IPS-20b (cell line): ENCODE results near the gene MYO9A.
"Not testable (repeated sequence)": the region's sequence is repeated elsewhere in the genome, so short reads cannot be mapped to it uniquely, and the experiment has no call there.

Experiments used
- H3K27ac ChIP-seq: one replicate; pipeline ENCODE4 v1.5.1; 2013; ENCODE audit warnings: low read length
- H3K27me3 ChIP-seq: 2 replicates; pipeline ENCODE4 v1.6.1; 2013; ENCODE audit warnings: mild to moderate bottlenecking, low read length, inconsistent platforms; ENCODE audit not compliant: insufficient read depth
- H3K36me3 ChIP-seq: 2 replicates; pipeline ENCODE4 v1.6.1; 2013; ENCODE audit warnings: low read depth, mild to moderate bottlenecking, inconsistent platforms, low read length, moderate library complexity; ENCODE audit not compliant: insufficient read depth
- H3K4me1 ChIP-seq: 2 replicates; pipeline ENCODE4 v1.6.1; 2013; ENCODE audit warnings: mild to moderate bottlenecking, control low read depth, inconsistent platforms, low read length, moderate library complexity; ENCODE audit not compliant: insufficient read depth
- H3K4me3 ChIP-seq: 2 replicates; pipeline ENCODE4 v1.5.1; 2013; ENCODE audit warnings: mild to moderate bottlenecking, low read length, inconsistent platforms
- H3K9ac ChIP-seq: 2 replicates; pipeline ENCODE4 v1.6.1; 2013; ENCODE audit warnings: low read depth, mild to moderate bottlenecking, inconsistent platforms, low read length, moderate library complexity
- H3K9me3 ChIP-seq: 2 replicates; pipeline ENCODE4 v1.6.1; 2013; ENCODE audit warnings: mild to moderate bottlenecking, low read depth, low read length, inconsistent platforms; ENCODE audit not compliant: insufficient read depth

Gene MYO9A

DNA sequence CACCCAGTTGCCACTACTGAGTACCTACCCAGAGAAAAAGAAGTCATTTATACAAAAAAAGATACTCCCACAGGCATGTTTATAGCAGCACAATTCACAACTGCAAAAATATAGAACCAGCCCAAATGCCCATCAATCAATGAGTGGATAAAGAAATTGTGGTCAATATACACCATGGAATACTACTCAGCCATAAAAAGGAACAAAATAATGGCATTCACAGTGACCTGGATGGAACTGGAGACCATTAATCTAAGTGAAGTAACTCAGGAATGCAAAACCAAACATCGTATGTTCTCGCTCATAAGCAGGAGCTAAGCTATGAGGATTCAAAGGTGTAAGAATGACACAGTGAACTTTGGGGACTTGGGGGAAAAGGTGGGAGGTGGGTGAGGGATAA is 61.7 kb downstream of the MYO9A start:
- H3K36me3 ChIP-seq, H3K27ac ChIP-seq, H3K9ac ChIP-seq, H3K9me3 ChIP-seq, H3K4me3 ChIP-seq, H3K27me3 ChIP-seq: not testable (repeated sequence)
- H3K4me1 ChIP-seq = peaks cover 20% of the 10 kb centered on the region

DNA sequence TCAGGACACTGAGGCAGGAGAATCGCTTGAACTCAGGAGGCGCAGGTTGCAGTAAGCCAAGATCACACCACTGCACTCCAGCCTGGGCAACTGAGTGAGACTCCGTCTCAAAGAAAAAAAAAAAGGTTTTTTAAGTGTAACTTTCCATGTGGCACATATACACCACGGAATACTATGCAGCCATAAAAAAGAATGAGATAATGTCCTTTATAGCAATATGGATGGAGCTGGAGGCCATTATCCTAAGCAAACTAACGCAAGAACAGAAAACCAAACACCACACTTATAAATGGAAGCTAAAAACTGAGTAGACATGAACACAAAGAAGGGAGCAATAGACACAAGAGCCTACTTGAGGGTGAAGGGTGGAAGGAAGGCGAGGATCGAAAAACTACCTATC is 64.7 kb downstream of the MYO9A start:
- not testable (repeated sequence) for H3K36me3 ChIP-seq, H3K9me3 ChIP-seq, H3K4me3 ChIP-seq, H3K27me3 ChIP-seq, H3K27ac ChIP-seq, H3K9ac ChIP-seq
- H3K4me1 ChIP-seq = peaks cover 11% of the 10 kb centered on the region; the same call in 1 of the 2 replicates

DNA sequence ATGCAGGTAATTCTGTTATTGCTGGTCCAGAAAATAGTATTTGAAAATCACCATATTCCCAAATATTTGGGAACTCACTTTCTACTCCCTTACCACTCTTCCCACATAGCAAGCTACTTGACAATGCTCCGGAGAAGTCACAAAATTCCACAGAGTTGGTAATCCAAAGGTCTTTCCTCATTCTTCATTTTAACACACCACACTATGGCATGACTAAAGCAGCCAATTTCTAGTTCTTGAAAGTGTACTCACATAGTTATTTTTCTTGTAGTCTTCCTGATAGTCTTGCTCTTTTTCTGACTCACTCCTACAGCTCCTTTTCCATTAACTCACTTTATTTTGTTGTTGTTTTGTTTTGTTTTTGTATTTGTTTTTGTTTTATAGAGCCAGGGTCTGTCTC is 67.2 kb downstream of the MYO9A start:
- H3K9ac ChIP-seq = no peak overlapping the region
- no peak overlapping the region for H3K27ac ChIP-seq
- H3K4me1 ChIP-seq = no peaks in the 10 kb centered on the region
- H3K27me3 ChIP-seq = no peaks in the 10 kb centered on the region
- no peaks in the 10 kb centered on the region for H3K9me3 ChIP-seq
- H3K4me3 ChIP-seq = no peak overlapping the region
- no peaks in the 10 kb centered on the region for H3K36me3 ChIP-seq

DNA sequence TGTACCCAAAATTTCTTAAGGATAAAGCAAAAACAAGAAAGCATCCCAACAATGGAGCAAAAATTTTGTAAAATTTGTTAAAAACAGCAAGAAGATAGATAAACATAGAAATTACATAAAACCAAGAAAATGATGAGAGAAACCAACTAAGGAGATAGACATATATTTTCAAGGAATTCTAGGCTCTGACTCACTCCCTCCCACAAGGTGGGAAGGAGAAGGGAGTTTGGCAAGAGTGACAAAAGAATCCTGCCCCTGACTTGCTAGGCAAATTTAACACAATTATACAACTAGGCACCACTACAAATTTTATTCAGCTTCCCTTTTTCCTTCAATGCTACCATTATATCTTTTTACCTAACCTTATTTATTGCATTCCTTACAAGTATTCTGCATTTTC is 70.9 kb downstream of the MYO9A start:
- Histone ChIP-seq H3K27me3 (no peaks in the 10 kb centered on the region), H3K27ac (no peak overlapping the region)

DNA sequence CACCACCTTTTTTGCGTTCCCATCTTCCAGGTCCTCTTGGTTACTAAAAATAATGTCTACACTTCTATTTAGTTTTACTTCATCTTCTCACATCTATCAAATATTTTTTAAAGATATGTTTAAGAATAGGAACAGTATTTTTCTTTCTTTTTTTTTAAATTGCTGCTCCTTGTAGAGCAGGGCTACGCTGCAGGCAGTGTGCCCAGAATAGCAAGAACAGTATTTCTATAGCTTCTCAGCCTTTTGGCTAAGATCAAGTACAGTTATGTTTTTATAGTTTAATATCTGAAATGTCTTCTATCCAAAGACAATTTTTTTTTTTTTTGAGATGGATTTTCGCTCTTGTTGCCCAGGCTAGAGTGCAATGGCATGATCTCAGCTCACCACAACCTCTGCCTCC is 73.0 kb downstream of the MYO9A start:
- no peak overlapping the region for H3K27ac ChIP-seq
- no peak overlapping the region for H3K4me3 ChIP-seq
- no peak overlapping the region for H3K9ac ChIP-seq

More for the DNA sequence above, 70.9 kb downstream of the MYO9A start:
- Histone ChIP-seq H3K36me3 (no peaks in the 10 kb centered on the region), H3K9ac (no peak overlapping the region), H3K9me3 (no peaks in the 10 kb centered on the region), H3K4me1 (no peaks in the 10 kb centered on the region), H3K4me3 (no peak overlapping the region)

DNA sequence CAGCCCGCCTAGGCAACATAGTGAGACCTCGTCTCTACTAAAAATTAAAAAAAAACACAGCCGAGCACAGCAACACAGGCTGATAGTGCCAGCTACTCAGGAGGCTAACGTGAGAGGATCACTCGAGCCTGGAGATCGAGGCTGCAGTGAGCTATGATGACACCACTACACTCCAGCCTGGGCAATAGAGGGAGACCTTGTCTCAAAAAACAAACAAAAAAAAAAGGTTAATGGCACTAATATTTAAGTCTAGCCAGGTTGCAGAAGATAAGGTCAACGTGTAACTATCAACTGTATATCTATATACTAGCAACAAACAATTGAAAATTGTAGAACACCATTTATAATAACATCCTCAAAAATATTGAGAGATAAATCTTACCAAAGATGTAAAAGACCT is 75.1 kb downstream of the MYO9A start:
- Histone ChIP-seq H3K9ac (no peak overlapping the region), H3K4me1 (no peaks in the 10 kb centered on the region), H3K27ac (no peak overlapping the region), H3K4me3 (no peak overlapping the region), H3K36me3 (no peaks in the 10 kb centered on the region), H3K27me3 (no peaks in the 10 kb centered on the region), H3K9me3 (no peaks in the 10 kb centered on the region)

More for the DNA sequence above, 73.0 kb downstream of the MYO9A start:
- no peaks in the 10 kb centered on the region for H3K9me3 ChIP-seq
- H3K4me1 ChIP-seq = no peaks in the 10 kb centered on the region
- no peaks in the 10 kb centered on the region for H3K27me3 ChIP-seq
- H3K36me3 ChIP-seq = no peaks in the 10 kb centered on the region

DNA sequence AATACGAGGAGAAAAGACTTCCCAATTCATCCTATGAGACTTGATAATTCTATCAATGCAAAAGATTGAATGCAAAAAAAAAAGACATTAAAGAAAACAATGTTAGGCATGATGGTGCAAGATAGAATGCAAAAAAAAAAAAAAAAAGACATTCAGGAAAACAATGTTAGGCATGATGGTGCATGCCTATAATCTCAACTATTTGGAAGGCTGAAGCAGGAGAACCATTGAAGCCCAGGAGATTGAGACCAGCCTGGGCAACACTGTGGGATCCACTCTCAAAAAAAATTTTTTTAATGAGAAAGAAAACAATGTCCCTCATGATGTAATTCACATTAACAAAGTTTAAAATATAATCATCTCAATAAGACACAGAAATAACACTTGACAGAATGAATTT is 75.9 kb downstream of the MYO9A start:
- no peaks in the 10 kb centered on the region for H3K36me3 ChIP-seq
- no peak overlapping the region for H3K4me3 ChIP-seq
- no peaks in the 10 kb centered on the region for H3K9me3 ChIP-seq
- no peaks in the 10 kb centered on the region for H3K27me3 ChIP-seq
- H3K27ac ChIP-seq = no peak overlapping the region
- H3K9ac ChIP-seq = no peak overlapping the region
- H3K4me1 ChIP-seq = no peaks in the 10 kb centered on the region

DNA sequence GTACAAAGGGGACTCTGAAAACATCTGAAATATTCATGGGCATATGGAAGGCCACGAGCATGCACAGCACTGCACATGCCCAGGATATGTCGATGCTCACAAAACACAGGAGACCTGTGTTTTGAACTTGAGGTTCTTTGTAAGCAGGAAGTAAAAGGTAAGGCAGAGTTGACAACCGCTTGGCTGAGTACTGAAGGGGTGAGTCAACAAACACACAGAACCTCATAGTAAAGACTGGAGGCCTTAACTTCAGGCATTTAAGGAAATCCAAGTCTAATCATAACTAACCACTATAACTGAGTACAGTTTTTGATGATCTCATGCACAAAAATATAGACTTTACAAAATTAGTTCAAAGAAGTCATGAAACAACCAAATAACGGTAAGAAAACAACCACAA is 80.6 kb downstream of the MYO9A start:
- Histone ChIP-seq H3K27ac (no peak overlapping the region), H3K9ac (no peak overlapping the region), H3K27me3 (no peaks in the 10 kb centered on the region), H3K4me1 (no peaks in the 10 kb centered on the region), H3K36me3 (no peaks in the 10 kb centered on the region), H3K9me3 (no peaks in the 10 kb centered on the region), H3K4me3 (no peak overlapping the region)

DNA sequence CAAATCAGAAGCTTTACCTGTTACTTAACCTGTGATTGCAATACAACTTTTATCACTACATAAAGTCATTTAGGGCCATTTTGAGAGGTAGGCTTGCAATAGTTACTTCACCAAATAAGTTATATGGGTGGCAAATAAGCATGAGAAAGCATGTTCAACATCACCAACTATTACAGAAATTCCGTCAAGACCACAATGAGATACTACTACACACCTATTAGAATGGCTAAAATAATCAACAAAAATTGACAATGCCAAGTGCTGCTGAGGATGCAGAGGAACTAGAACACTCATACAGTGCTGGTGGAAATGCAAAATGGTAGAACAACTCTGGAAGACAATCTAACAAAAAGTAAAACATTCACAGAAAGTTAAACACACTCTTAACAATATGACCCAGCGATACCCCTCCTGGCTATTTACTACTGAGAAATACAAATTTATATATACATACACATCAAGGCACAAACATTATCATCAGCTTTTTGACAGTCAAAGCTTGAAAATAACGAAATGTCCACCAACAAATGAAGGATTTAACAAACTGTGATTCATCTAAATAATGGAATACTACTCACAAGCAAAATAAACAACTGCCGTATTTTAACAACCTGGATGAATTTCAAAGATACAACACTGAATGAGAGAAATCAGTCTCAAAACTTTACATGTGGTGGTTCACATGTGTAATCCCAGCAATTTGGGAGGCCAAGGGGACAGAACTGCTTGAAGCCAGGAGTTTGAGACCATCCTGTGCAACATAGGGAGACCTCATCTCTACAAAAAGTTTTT is 82.9 kb downstream of the MYO9A start:
- no peak overlapping the region for H3K4me3 ChIP-seq
- H3K36me3 ChIP-seq = no peaks in the 10 kb centered on the region
- no peaks in the 10 kb centered on the region for H3K4me1 ChIP-seq
- H3K27me3 ChIP-seq = no peaks in the 10 kb centered on the region
- H3K27ac ChIP-seq = no peak overlapping the region
- no peak overlapping the region for H3K9ac ChIP-seq
- no peaks in the 10 kb centered on the region for H3K9me3 ChIP-seq

DNA sequence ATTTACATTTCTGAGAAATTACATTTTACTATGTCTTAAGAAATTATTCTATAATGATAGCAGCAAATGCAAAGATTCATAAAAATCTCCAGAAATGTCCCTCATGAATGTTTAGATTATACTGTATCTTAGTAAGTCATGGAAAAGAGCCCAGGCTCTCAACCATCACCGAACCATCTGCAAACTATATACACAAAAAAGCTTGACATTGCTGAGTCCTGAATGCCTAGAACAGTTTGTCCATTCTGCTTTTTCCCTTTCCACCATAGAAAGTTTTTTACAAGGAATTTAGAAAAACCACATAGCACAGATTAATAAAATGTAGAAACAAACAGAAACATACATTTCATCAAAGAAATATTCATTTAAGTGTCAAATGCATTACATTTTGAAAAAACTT is 83.6 kb downstream of the MYO9A start:
- H3K27me3 ChIP-seq = no peaks in the 10 kb centered on the region
- H3K27ac ChIP-seq = no peak overlapping the region
- H3K36me3 ChIP-seq = no peaks in the 10 kb centered on the region
- no peak overlapping the region for H3K9ac ChIP-seq
- no peak overlapping the region for H3K4me3 ChIP-seq
- no peaks in the 10 kb centered on the region for H3K9me3 ChIP-seq
- H3K4me1 ChIP-seq = no peaks in the 10 kb centered on the region

DNA sequence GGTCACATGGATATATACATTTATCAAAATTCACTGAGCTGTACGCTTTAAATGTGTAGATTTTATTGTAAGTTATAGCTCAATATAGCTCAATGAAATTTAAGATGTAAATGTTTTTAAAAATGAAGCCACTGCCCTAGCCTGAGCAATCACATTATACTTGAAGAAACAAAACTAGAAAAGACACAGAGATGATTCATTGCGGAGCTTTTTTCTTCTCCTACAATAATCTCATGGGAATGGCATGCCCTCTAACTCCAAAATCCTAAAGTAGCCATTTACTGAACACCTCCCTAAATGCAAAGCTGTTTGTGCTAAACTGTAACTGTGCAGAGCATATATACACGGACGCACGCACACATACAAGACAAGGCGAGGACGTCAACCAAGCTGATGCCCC is 84.2 kb downstream of the MYO9A start:
- Histone ChIP-seq H3K9ac (no peak overlapping the region), H3K27ac (no peak overlapping the region), H3K4me1 (no peaks in the 10 kb centered on the region), H3K9me3 (no peaks in the 10 kb centered on the region), H3K4me3 (no peak overlapping the region), H3K27me3 (no peaks in the 10 kb centered on the region), H3K36me3 (no peaks in the 10 kb centered on the region)

DNA sequence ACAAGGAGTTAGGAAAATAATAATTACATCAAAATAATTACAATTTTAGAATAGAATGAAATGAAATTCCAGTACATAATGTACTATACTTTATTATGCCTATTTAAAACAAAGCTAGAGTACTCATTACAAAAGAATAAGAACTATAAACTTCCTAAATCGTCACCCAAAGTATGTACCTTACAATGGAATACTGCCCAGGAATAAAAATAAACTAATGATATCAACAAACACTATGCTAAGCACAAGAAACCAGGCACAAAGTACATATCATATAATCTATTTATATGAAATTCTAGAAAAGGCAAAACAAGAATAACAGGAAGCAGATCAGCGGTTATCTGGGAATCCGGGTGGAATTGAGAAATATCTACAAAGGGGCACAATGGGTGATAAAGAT is 84.7 kb downstream of the MYO9A start:
- no peaks in the 10 kb centered on the region for H3K9me3 ChIP-seq
- no peak overlapping the region for H3K4me3 ChIP-seq
- H3K9ac ChIP-seq = no peak overlapping the region
- H3K27ac ChIP-seq = no peak overlapping the region
- H3K27me3 ChIP-seq = no peaks in the 10 kb centered on the region
- no peaks in the 10 kb centered on the region for H3K4me1 ChIP-seq
- H3K36me3 ChIP-seq = no peaks in the 10 kb centered on the region
